PC-3 (cell line): ENCODE measurements around the gene DLGAP1.

ENCODE experiments used
- EZH2 ChIP-seq: fragments of 300-600 bp; sonication (generic); IDR thresholded peaks from one replicate; pipeline ENCODE4 v1.6.1; 2017; ENCODE audit warnings: antibody characterized with exemption, mild to moderate bottlenecking, low read length; ENCODE audit not compliant: unreplicated experiment
- TF ChIP-seq, protein P1 (sequence below): fragments of 300-600 bp; sonication (generic); conservative IDR thresholded peaks from 2 replicates; pipeline ENCODE4 v1.5.1; 2017; ENCODE audit warnings: antibody characterized with exemption, low read depth, mild to moderate bottlenecking, low read length

DNA sequence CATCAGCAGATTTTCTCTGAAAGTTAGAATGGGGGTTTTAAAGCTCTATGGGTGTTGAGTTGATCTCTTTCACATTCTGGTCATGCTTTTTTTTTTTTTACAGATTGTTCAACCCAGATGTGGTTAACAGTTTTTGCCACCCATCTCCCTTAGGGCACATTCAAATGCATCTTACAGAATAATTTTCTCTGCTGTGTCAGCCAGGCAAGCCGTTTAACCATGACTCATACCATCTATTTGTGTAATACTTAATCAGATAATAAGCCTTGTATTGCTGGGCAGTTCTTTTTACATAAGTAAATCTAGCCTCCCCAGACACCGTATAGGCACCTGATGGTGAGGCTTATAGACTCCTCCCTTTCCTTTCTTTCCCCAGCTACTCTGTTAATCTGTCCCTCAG is 943.1 kb downstream of the DLGAP1 start:
- TF ChIP-seq, protein P1, sequence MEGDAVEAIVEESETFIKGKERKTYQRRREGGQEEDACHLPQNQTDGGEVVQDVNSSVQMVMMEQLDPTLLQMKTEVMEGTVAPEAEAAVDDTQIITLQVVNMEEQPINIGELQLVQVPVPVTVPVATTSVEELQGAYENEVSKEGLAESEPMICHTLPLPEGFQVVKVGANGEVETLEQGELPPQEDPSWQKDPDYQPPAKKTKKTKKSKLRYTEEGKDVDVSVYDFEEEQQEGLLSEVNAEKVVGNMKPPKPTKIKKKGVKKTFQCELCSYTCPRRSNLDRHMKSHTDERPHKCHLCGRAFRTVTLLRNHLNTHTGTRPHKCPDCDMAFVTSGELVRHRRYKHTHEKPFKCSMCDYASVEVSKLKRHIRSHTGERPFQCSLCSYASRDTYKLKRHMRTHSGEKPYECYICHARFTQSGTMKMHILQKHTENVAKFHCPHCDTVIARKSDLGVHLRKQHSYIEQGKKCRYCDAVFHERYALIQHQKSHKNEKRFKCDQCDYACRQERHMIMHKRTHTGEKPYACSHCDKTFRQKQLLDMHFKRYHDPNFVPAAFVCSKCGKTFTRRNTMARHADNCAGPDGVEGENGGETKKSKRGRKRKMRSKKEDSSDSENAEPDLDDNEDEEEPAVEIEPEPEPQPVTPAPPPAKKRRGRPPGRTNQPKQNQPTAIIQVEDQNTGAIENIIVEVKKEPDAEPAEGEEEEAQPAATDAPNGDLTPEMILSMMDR = no peak
- no peak for TF ChIP-seq EZH2
